T-helper 1 cell (primary cell): ENCODE measurements around the gene ZNF716.
"Not testable (repeated sequence)": the region's sequence is repeated elsewhere in the genome, so short reads cannot be mapped to it uniquely, and the experiment has no call there.

Source experiments
- DNase-seq, 5 donors: peaks; one replicate each; pipeline ENCODE4 v3.0.0-alpha.2; 2012 to 2020

Gene ZNF716

DNA sequence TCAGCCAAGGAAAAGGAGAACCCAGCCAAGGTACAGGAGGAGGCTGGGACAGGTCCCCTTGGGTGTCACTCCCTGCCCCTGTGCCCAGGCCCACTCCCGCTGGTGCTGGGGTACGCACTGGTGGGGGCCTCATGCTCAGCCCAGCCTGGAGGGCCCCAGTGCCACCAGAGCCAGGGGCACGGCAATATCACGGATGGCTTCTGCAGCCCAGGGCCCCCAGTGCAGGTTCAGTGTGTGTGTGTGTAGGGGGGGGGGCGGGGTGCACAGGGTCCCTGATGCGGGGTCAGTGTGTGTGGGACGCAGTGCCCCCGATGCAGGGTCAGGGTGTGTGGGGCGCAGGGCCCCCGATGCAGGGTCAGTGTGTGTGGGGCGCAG lies 23.4 kb upstream of the ZNF716 start:
- DNase-seq = no peak

DNA sequence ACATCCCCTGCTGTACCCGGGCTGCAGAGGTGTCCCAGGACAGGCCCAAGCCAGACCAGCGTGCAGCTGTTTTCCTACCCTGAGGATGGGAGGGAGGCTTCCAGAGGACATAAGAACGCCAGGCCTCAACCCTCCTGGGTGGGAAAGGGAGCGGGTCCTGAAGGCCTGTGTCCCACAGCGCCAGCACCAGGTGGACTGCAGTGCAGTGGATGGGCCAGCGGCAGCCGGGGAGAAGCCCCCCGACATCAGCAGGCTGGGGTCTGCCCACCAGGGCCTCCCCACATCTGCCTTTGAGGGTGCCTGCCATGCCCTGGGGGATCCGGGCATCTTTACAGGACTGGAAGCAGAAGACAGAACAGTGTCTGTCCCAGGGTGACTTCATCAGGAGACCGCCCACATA lies 22.8 kb upstream of the ZNF716 start:
- no peak for DNase-seq

GRCh38 chr7:57427594-57427993 lies 22.4 kb upstream of the ZNF716 start:
- no peak for DNase-seq

DNA sequence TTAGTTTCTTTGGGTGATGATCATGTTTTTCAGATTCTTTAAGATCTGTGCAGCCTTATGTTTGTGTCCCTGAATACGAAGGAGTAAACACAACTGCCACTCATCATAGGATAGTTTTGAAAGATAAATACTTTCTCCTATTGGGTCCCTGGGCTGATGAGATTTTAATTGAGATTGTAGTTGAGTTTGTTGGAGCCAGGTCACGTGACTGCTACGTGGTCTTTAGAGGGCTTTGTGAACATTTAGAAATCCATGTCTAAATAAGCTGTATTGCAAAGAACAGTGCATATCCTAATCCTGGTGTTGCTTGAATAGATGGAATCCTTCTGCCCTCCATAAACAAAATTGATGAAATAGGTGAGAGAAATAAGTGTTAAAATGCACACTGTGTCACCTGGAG lies 17.4 kb upstream of the ZNF716 start:
- DNase-seq = no peak

DNA sequence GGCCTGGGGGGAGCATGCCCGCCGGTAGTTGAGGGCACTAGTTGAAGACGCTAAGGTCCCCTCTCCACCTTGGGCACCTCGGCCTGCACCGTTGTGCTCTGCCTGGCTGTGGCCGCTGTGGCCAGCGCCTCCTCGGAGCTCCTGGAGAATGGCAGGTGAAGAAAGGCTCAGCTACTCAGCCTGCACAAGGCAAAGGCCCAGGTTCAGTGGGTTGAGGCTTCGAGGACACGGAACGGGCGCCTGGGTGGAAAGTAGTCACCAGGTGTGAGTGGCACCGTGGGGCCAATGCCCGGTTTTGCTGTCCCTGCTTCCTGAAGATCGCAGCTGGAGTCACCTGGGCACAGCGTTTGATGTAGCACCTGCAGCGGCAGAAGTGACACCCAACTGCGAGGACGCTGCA lies 12.4 kb upstream of the ZNF716 start:
- DNase-seq = no peak

GRCh38 chr7:57438244-57438643 lies 11.7 kb upstream of the ZNF716 start:
- no peak for DNase-seq

DNA sequence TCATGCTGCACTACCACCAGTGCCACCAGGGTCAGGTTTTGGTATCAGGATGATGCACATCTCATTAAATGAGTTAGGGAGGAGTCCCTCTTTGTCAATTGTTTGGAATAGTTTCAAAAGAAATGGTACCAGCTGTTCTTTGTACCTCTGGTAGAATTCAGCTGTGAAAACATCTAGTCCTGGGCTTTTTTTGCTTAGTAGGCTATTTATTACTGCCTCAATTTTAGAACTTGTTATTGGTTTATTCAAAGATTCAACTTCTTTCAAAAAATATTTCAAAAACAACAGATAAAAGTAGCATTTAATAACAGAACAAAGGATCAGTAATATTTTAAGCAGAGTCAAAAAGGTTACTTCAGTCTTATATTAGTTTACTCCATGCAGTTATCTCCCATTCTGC lies 6.4 kb upstream of the ZNF716 start:
- DNase-seq = no peak

GRCh38 chr7:57469186-57469828 lies 19.3 kb downstream of the ZNF716 start:
- not testable (repeated sequence) for DNase-seq

GRCh38 chr7:57480304-57480703 lies 30.3 kb downstream of the ZNF716 start:
- DNase-seq = not testable (repeated sequence)

- not testable (repeated sequence) for DNase-seq
These were observed 35.0 kb downstream of the ZNF716 start for GRCh38 chr7:57485022-57485421.

GRCh38 chr7:57487957-57488356 lies 38.0 kb downstream of the ZNF716 start:
- DNase-seq = no peak

DNA sequence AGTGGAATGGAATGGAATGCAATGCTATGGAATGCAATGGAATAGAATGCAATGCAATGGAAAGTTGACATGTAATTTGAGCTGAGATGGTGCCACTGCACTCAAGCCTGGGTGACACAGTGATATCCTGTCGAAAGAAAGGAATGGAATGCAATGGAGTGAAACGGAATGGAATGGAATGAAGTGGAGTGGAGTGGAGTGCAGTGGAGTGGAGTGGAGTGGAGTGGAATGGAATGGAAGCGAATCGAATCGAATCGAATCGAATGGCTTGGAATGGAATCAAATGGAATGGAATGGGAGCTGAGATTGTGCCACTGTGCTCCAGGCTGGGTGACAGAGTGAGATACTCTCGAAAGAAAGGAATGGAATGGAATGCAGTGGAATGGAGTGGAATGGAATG lies 45.1 kb downstream of the ZNF716 start:
- not testable (repeated sequence) for DNase-seq

DNA sequence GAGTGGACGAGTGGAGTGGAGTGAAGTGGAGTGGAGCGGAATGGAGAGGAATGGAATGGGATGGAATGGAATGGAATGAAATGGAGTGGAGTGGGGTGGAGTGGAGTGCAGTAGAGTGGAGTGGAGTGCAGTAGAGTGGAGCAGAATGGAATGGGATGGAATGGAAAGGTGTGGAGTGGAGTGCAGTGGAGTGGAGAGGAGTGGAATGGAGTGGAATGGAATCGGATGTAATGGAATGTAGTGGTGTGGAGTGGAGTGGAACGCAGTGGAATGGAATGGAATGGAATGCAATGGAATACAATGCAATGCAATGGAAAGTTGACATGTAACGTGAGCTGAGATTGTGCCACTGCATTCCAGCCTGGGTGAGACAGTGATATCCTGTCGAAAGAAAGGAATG lies 46.4 kb downstream of the ZNF716 start:
- no peak for DNase-seq

DNA sequence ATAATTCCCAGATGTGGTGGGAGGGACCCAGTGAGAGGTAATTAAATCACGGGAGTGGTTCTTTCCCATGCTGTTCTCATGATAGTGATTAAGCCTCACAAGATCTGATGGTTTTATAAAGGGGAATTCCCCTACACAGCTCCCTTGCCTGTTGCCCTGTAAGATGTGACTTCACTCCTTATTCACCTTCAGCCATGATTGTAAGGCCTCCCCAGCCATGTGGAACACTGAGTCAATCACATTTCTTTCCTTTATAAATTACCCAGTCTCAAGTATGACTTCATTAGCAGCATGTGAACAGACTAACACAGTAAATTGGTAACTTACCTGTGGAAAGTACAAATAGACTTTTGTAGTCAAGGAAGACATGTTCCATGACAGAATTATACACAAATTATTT lies 55.2 kb downstream of the ZNF716 start:
- DNase-seq = no peak
